ENCODE measurements around the gene NAA10.

The NAA10 gene

GRCh38 chrX:153913211-153913610, 21.6 kb downstream of the NAA10 start:
- Histone ChIP-seq H3K79me1 (ENCODE audit: low read depth, low read length) (no peaks in the 10 kb centered on the region), H3K4me3 (ENCODE audit: low read length in 2 of 2) (no peak overlapping the region), H2BK12ac (ENCODE audit: low read length) (no peak overlapping the region), H3K4me1 (ENCODE audit: control insufficient read depth in 2 of 2, insufficient read depth in 1 of 2, low read depth in 1 of 2, low read length in 2 of 2) (peaks cover 2 to 4% of the 10 kb centered on the region in 2 donors), H3K18ac (ENCODE audit: low read length) (no peak overlapping the region), H2AK5ac (ENCODE audit: low read depth, low read length) (no peak overlapping the region), H3K4me2 (ENCODE audit: insufficient read depth, low read length, poor library complexity, severe bottlenecking) (no peak overlapping the region), H3K23ac (ENCODE audit: low read depth, low read length, poor library complexity) (no peak overlapping the region), H3K9ac (ENCODE audit: low read depth, low read length, poor library complexity) (no peak overlapping the region), H3K36me3 (replicated peaks in 1 of 2; ENCODE audit: control insufficient read depth in 2 of 2, insufficient read depth in 2 of 2, low read length in 2 of 2) (no peaks in the 10 kb centered on the region), H2BK15ac (ENCODE audit: low read length) (no peak overlapping the region), H4K91ac (ENCODE audit: low read depth, low read length, poor library complexity) (no peak overlapping the region), H3K9me3 (replicated peaks in 1 of 2; ENCODE audit: control insufficient read depth in 2 of 2, insufficient read depth in 1 of 2, low read depth in 1 of 2, low read length in 2 of 2) (no peaks in the 10 kb centered on the region), H2AFZ (ENCODE audit: low read length) (no peak overlapping the region), H2BK120ac (ENCODE audit: low read depth, low read length) (no peak overlapping the region), H3K14ac (ENCODE audit: low read length) (no peak overlapping the region), H3K27ac (replicated peaks; ENCODE audit: low read length) (no peak overlapping the region), H3K4ac (ENCODE audit: low read length) (no peak overlapping the region), H4K8ac (ENCODE audit: low read depth, low read length) (no peak overlapping the region), H2BK5ac (ENCODE audit: low read length) (no peak overlapping the region), H3K27me3 (ENCODE audit: control insufficient read depth in 3 of 3, insufficient read depth in 3 of 3, low read depth in 1 of 3, low read length in 3 of 3) (peaks cover 0 to 37% (median 0%) of the 10 kb centered on the region in 3 experiments)
- WGBS, 2 donors (ENCODE audit: extremely low coverage in 2 of 2, insufficient read length in 2 of 2, insufficient replicate concordance in 1 of 2), result no CpG with 5 or more reads among the region's 17 CpGs
- DNase-seq (ENCODE audit: low spot score), result no peak

- Histone ChIP-seq H2AFZ (ENCODE audit: low read length) (no peak overlapping the region), H3K9me3 (replicated peaks in 1 of 2; ENCODE audit: control insufficient read depth in 2 of 2, insufficient read depth in 1 of 2, low read depth in 1 of 2, low read length in 2 of 2) (no peaks in the 10 kb centered on the region), H3K14ac (ENCODE audit: low read length) (no peak overlapping the region), H2BK5ac (ENCODE audit: low read length) (no peak overlapping the region), H3K4me3 (ENCODE audit: low read length in 2 of 2) (no peak overlapping the region), H3K23ac (ENCODE audit: low read depth, low read length, poor library complexity) (no peak overlapping the region), H3K4me1 (ENCODE audit: control insufficient read depth in 2 of 2, insufficient read depth in 1 of 2, low read depth in 1 of 2, low read length in 2 of 2) (peaks cover 2 to 4% of the 10 kb centered on the region in 2 donors), H2BK15ac (ENCODE audit: low read length) (no peak overlapping the region), H4K8ac (ENCODE audit: low read depth, low read length) (no peak overlapping the region), H2BK120ac (ENCODE audit: low read depth, low read length) (no peak overlapping the region), H3K4ac (ENCODE audit: low read length) (no peak overlapping the region), H3K4me2 (ENCODE audit: insufficient read depth, low read length, poor library complexity, severe bottlenecking) (no peak overlapping the region), H3K27me3 (ENCODE audit: control insufficient read depth in 3 of 3, insufficient read depth in 3 of 3, low read depth in 1 of 3, low read length in 3 of 3) (peaks cover 0 to 36% (median 0%) of the 10 kb centered on the region in 3 experiments), H4K91ac (ENCODE audit: low read depth, low read length, poor library complexity) (no peak overlapping the region), H3K18ac (ENCODE audit: low read length) (no peak overlapping the region), H3K9ac (ENCODE audit: low read depth, low read length, poor library complexity) (no peak overlapping the region), H3K36me3 (replicated peaks in 1 of 2; ENCODE audit: control insufficient read depth in 2 of 2, insufficient read depth in 2 of 2, low read length in 2 of 2) (no peaks in the 10 kb centered on the region), H3K79me1 (ENCODE audit: low read depth, low read length) (no peaks in the 10 kb centered on the region), H2AK5ac (ENCODE audit: low read depth, low read length) (no peak overlapping the region), H2BK12ac (ENCODE audit: low read length) (no peak overlapping the region), H3K27ac (replicated peaks; ENCODE audit: low read length) (no peak overlapping the region)
- no peak for DNase-seq (ENCODE audit: low spot score)
- no CpG with 5 or more reads among the region's 6 CpGs for WGBS, 2 donors (ENCODE audit: extremely low coverage in 2 of 2, insufficient read length in 2 of 2, insufficient replicate concordance in 1 of 2)
These were observed 23.0 kb downstream of the NAA10 start for GRCh38 chrX:153911798-153912197.

GRCh38 chrX:153910446-153910845, 24.4 kb downstream of the NAA10 start:
- Histone ChIP-seq H2BK5ac (ENCODE audit: low read length) (no peak overlapping the region), H3K79me1 (ENCODE audit: low read depth, low read length) (no peaks in the 10 kb centered on the region), H3K4me1 (ENCODE audit: control insufficient read depth in 2 of 2, insufficient read depth in 1 of 2, low read depth in 1 of 2, low read length in 2 of 2) (peaks cover 2 to 4% of the 10 kb centered on the region in 2 donors), H3K4me3 (ENCODE audit: low read length in 2 of 2) (no peak overlapping the region), H2BK15ac (ENCODE audit: low read length) (no peak overlapping the region), H3K27me3 (ENCODE audit: control insufficient read depth in 3 of 3, insufficient read depth in 3 of 3, low read depth in 1 of 3, low read length in 3 of 3) (peaks cover 0 to 35% (median 0%) of the 10 kb centered on the region in 3 experiments), H3K14ac (ENCODE audit: low read length) (no peak overlapping the region), H3K36me3 (replicated peaks in 1 of 2; ENCODE audit: control insufficient read depth in 2 of 2, insufficient read depth in 2 of 2, low read length in 2 of 2) (no peaks in the 10 kb centered on the region), H3K4ac (ENCODE audit: low read length) (no peak overlapping the region), H4K91ac (ENCODE audit: low read depth, low read length, poor library complexity) (no peak overlapping the region), H2BK120ac (ENCODE audit: low read depth, low read length) (no peak overlapping the region), H2AK5ac (ENCODE audit: low read depth, low read length) (no peak overlapping the region), H3K4me2 (ENCODE audit: insufficient read depth, low read length, poor library complexity, severe bottlenecking) (no peak overlapping the region), H2BK12ac (ENCODE audit: low read length) (no peak overlapping the region), H4K8ac (ENCODE audit: low read depth, low read length) (no peak overlapping the region), H3K9ac (ENCODE audit: low read depth, low read length, poor library complexity) (no peak overlapping the region), H3K9me3 (replicated peaks in 1 of 2; ENCODE audit: control insufficient read depth in 2 of 2, insufficient read depth in 1 of 2, low read depth in 1 of 2, low read length in 2 of 2) (no peaks in the 10 kb centered on the region), H3K23ac (ENCODE audit: low read depth, low read length, poor library complexity) (no peak overlapping the region), H3K27ac (replicated peaks; ENCODE audit: low read length) (no peak overlapping the region), H2AFZ (ENCODE audit: low read length) (no peak overlapping the region), H3K18ac (ENCODE audit: low read length) (no peak overlapping the region)
- WGBS, 2 donors (ENCODE audit: extremely low coverage in 2 of 2, insufficient read length in 2 of 2, insufficient replicate concordance in 1 of 2), result no CpG with 5 or more reads among the region's 22 CpGs
- no peak for DNase-seq (ENCODE audit: low spot score)

- H3K4ac ChIP-seq (ENCODE audit: low read length), result no peak overlapping the region
- H3K23ac ChIP-seq (ENCODE audit: low read depth, low read length, poor library complexity), result no peak overlapping the region
- H2BK12ac ChIP-seq (ENCODE audit: low read length), result no peak overlapping the region
- H2AFZ ChIP-seq (ENCODE audit: low read length), result no peak overlapping the region
- H3K14ac ChIP-seq (ENCODE audit: low read length), result no peak overlapping the region
- H4K91ac ChIP-seq (ENCODE audit: low read depth, low read length, poor library complexity), result no peak overlapping the region
- peaks cover 0 to 35% (median 0%) of the 10 kb centered on the region in 3 experiments for H3K27me3 ChIP-seq (ENCODE audit: control insufficient read depth in 3 of 3, insufficient read depth in 3 of 3, low read depth in 1 of 3, low read length in 3 of 3)
- H3K9ac ChIP-seq (ENCODE audit: low read depth, low read length, poor library complexity), result no peak overlapping the region
- H3K4me1 ChIP-seq (ENCODE audit: control insufficient read depth in 2 of 2, insufficient read depth in 1 of 2, low read depth in 1 of 2, low read length in 2 of 2), result peaks cover 2 to 4% of the 10 kb centered on the region in 2 donors
- no CpG with 5 or more reads among the region's 25 CpGs for WGBS, 2 donors (ENCODE audit: extremely low coverage in 2 of 2, insufficient read length in 2 of 2, insufficient replicate concordance in 1 of 2)
- no peak overlapping the region for H2BK120ac ChIP-seq (ENCODE audit: low read depth, low read length)
- DNase-seq (ENCODE audit: low spot score), result no peak
- H3K9me3 ChIP-seq (replicated peaks in 1 of 2; ENCODE audit: control insufficient read depth in 2 of 2, insufficient read depth in 1 of 2, low read depth in 1 of 2, low read length in 2 of 2), result no peaks in the 10 kb centered on the region
- no peaks in the 10 kb centered on the region for H3K36me3 ChIP-seq (replicated peaks in 1 of 2; ENCODE audit: control insufficient read depth in 2 of 2, insufficient read depth in 2 of 2, low read length in 2 of 2)
- no peak overlapping the region for H3K4me2 ChIP-seq (ENCODE audit: insufficient read depth, low read length, poor library complexity, severe bottlenecking)
- H3K79me1 ChIP-seq (ENCODE audit: low read depth, low read length), result no peaks in the 10 kb centered on the region
- no peak overlapping the region for H3K18ac ChIP-seq (ENCODE audit: low read length)
- no peak overlapping the region for H2AK5ac ChIP-seq (ENCODE audit: low read depth, low read length)
- H3K4me3 ChIP-seq (ENCODE audit: low read length in 2 of 2), result no peak overlapping the region
- no peak overlapping the region for H4K8ac ChIP-seq (ENCODE audit: low read depth, low read length)
- no peak overlapping the region for H2BK15ac ChIP-seq (ENCODE audit: low read length)
- no peak overlapping the region for H2BK5ac ChIP-seq (ENCODE audit: low read length)
- H3K27ac ChIP-seq (replicated peaks; ENCODE audit: low read length), result no peak overlapping the region
These were observed 24.9 kb downstream of the NAA10 start for GRCh38 chrX:153909980-153910360.
